NCI-H1417 (cell line): ENCODE data around the gene UBFD1.
"Not testable (repeated sequence)": the region's sequence is repeated elsewhere in the genome, so short reads cannot be mapped to it uniquely, and the experiment has no call there.

Source experiments
- DNase-seq, 3 experiments: peaks; one replicate each; lab custom pipeline; 2025; lab: John Stamatoyannopoulos, UW

The UBFD1 gene

DNA sequence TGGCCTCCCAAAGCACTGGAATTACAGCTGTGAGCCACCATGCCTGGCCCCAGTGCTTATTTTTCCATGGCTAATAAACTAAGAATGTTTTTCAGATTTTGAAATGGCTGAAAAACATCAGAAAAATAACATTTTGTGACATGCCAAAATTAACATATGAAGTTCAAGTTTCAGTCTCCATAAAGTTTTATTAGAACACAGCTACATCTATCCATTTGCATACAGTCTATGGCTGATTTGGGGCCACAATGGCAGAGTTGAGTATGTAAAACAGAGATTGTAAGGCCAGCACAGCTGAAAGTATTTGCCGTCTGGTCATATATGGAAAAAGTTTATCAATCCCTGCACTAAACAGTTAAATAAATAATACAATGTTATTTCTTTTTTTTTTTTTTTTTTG lies 52.4 kb downstream of the UBFD1 start:
- no peak for DNase-seq

DNA sequence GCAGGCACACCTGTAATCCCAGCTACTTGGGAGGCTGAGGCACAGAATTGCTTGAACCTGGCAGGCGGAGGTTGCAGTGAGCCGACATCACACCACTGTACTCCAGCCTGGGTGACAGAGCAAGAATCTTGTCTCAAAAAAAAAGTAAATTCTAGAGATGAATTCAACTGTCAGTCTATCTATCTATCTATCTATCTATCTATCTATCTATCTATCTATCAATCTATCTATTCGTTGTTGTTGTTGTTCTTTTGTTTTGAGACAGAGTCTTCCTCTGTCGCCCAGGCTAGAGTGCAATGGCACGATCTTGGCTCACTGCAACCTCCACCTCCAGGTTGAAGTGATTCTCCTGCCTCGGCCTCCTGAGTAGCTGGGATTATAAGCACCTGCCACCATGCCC lies 53.4 kb downstream of the UBFD1 start:
- not testable (repeated sequence) for DNase-seq

- no peak for DNase-seq
Observed at GRCh38 chr16:23611936-23612335, 54.4 kb downstream of the UBFD1 start.

DNA sequence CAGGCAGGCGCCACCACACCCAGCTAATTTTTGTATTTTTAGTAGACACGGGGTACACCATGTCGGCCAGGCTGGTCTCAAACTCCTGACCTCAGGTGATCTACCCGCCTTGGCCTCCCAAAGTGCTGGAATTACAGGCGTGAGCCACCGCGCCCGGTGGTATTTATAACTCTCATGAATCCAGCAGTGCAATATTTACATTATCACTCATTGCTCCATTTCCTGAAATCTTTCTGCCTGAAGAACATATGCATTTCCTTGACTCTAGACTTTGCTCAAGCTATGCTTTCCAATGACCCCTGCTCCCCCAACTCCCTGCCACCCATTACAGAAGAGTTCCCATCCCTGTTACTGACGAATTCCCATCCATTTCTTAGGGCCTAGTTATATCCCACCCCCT lies 58.3 kb downstream of the UBFD1 start:
- DNase-seq = no peak
